CD4-positive, alpha-beta T cell treated with Interferon gamma for 1 hour (primary cell): ENCODE data around the gene MRPS31.
"Not testable (repeated sequence)": the region's sequence is repeated elsewhere in the genome, so short reads cannot be mapped to it uniquely, and the experiment has no call there.

Experiments
- DNase-seq: peaks from one replicate; pipeline ENCODE4 v3.0.0-alpha.2; 2020

MRPS31 gene

DNA sequence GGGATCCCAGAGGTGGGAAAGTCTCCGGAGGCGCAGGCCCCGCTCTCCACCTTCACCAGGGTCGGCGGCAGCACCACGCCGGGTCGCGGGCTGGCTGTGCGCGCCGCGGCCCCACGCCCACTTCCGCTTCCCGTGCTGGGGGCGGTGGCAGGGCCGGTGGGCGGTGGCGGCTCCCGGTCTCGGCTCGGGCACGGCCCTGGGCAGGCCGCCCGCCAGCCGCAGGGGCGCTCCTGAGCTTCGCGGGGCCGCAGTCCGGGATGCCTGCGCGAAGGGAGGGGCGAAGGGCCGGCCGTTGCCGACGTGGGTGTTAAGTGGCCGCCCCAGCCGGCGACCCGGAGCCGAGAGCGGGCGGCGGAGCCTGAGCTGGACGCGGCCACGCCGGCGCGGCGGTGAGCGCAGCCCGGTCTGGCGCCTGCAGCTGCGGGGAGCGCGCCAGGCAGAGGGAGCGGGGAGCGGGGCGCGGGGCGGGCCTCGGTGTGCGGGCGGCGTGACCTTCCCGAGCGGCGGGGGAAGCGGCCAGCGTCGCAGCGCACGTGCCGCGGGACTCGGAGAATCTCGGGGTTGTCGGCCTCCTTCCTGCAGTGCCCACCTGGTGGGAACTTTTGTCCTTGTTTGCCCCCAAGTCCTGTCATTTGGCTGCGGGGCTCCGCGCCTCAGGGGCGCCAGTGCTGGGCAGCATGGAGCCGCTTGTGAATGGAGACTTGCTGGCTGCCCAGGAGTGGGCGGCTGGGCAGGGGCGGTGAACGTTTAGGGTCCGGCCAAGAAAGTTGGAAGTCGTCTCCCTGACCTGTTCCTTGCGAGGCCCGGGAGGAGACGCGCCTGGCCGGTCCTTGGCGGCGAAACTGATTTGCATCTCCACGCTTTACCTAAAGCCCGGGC is 18.5 kb upstream of the MRPS31 start, which contains the start of gene SLC25A15:
Gene SLC25A15 (plus strand): TSS at position 337 of the 879 bp plus-strand sequence. CDS start 3,616 bp downstream, outside the sequence.
- peak; percentile 66 for DNase-seq

DNA sequence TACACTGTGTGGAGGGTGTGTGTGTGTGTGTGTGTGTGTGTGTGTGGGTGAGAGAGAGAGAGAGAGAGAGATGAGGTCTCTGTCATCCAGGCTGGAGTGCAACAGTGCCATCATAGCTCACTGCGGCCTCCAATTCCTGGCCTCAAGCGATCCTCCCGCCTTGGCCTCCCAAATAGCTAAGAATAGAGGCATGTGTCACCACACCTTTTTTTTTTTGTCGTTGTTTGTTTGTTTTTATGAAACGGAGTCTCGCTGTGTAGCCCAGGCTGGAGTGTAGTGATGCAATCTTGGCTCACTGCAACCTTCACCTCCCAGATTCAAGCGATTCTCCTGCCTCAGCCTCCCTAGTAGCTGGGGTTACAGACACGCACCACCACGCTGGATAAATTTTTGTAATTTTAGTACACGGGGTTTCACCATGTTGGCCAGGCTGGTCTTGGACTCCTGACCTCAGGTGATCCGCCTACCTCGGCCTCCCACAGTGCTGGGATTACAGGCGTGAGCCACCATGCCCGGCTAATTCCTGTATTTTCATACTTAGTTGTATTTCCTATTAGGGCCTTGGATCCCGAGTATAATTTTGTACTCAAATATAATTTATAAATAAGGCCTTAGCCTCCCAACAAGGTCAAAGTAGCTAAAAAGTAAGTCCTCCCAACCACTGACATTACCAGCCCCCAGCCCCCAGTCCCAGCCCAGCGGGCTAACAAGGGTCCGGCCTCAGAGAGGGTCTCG is 17.7 kb upstream of the MRPS31 start:
- not testable (repeated sequence) for DNase-seq

DNA sequence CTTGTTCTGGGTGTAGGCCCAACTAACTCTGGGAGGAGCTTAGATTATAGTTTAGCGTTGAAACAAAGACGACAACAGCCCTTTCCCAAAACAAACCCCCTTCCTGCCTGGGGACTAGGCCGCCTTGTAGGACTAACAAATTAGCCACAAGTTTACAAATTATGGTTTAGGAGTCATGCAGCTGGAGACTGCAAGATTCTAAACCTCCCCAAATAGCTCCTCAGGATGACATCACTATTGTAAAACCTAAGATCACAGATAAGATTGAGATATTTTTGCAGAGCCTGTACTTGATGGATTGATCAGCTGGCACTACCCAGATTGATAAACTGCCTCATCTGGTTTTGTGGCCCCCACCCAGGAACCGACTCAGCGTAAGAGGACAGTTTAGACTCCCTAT is 16.1 kb upstream of the MRPS31 start:
- DNase-seq: no peak

DNA sequence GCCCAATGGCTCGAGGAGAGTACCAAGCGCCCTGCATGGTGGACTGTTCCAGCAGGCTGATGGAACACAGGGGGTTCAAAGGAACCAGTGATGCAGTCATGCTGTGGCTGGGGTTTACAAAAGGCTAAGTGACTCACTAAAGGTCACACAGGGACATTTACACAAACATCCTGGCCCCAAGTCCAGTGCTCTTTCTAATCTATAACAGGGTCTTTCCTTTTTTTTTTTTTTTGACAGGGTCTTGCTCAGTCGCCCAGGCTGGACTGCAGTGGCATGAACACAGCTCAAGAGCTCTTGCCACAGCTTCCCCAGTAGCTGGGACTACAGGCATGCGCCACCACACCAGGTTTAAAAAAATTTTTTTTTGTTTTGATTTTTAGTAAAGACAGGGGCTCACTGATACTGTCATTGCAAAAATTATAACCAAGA is 15.6 kb upstream of the MRPS31 start:
- no peak for DNase-seq

DNA sequence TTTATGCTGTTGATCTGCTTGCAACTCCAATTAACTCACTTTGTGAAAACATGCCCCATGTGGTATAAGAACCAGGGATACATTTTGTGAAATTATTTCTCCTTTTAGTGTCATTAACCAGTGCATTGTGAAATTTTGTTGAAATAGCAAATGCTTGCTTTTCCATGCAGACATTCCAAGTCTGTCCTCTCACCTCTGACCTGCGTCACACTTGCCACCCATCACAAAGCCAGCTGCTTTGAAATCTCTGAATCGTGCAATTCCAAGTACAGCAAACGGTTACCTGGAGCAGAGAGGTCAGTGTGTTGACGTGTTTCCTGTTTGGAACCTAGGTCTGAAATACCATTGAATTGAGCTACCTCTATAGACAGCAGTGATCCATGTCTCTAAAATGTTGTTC is 13.6 kb upstream of the MRPS31 start:
- DNase-seq: no peak

DNA sequence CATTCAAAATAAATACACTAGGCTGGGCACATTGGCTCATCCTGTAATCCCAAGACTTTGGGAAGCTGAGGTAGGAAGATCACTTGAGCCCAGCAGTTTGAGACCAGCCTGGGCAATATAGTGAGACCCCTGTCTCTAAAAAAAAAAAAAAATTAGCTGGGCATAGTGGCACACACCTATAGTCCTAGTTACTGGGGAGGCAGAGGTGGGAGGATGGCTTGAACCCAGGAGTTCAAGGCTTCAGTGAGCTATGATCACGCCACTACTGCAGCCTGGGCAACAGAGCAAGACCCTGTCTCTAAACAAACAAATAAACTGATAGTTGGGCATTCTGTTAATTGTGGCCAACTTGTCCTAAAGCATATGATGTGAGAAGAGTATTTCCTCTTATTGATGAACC is 12.0 kb upstream of the MRPS31 start:
- not testable (repeated sequence) for DNase-seq

DNA sequence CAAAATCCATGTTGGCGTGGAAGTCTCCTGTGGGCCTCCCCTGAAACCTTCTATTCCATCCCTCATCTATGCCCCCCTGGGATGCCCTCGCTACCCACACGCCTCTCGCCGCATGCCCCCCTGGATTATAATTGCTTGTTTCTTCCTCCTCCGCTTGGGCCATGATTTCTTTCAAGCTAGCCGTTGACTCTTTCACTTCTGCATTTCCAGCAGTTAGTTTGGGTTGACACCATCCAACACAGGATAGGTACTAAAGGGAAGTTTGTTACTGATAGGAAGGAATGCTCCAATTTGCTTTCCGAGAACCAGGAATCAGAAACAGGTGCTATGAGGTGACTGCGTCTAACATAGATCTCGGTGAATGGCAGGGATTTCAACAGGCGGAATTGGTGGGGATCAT is 10.7 kb upstream of the MRPS31 start:
- no peak for DNase-seq

DNA sequence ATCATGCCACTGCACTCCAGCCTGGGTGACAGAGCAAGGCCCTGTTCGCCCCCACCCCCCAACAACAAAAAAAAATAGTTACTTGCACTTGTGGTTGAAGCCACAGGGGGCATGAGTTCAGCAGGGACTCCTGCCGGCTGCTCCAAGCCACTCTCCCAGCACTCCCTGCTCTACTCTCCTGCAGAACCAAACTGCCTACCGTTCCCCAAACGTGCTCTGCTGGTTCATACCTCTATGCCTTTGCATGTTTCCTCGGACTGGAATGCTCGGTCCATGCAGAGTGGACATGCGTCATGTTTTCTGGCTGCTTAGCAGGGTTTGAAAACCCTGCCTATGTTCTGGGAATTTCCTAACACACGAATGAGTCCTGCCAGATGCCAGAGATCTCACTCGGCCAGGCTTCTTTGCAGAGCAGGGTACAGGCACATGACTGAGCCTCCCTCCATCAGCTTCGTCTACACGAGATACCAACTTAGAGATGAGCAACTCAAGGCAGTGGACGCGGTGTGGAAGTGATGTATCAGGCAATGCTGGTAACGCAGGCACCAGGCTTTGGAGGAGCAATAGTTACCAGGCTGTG is 9.9 kb upstream of the MRPS31 start:
- no peak for DNase-seq

DNA sequence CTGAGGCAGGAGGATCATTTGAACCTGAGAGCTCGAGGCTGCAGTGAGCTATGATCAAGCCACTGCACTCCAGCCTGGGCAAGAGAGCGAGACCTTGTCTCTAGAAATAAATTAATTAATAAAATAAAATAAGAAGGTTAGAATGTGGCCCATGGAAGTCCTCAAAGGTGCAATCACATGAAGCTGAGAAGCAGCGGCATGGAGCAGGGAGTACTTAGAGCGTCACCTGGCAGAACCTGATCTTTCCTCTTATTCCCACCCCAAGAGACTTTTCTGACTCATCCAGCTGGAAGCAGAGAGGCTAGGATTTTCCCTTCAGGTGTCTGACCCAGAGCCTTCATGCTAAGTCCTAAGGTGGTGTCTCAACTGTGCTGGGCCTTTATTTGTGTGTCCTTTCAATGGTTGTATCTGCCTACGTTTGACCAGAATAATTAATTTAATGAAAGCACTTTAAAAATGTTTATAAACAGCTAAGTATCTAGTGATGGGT is 8.9 kb upstream of the MRPS31 start:
- DNase-seq: no peak

DNA sequence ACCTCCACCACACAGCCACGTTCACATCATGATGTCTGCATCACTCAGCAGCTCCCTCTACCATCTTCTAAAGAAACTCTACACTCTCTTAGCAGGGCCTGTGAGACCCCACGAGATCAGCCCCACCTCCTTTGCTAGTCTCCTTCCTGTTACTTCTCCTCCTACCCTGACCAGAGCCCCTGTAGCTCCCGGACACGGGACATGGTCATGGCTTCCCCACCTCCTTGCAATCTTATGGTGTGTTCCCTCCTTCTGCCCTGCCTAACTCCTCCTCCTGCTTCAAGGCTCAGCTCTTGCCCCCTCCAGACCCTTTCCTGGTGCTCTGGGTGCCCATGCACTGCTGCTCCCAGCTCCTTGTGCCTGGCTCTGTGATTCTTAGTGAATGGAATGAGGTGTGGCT is 8.1 kb upstream of the MRPS31 start:
- no peak for DNase-seq

DNA sequence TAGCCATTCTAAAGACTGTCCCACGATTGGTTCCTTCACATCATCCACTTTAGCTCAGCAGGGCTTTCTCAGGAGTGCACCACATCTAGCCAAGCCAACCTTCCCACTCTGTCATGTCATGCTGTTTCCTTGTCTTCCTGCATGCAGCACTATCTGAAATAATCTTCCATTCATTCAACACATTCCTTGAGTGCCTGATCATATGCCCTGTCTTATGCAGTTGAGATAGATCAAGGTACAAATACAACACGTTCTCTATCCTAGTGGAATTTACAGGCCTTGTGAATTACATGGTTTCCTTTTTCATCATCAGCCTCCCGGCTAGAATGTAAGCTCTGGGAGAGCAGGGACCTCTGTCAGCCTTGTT is 6.8 kb upstream of the MRPS31 start:
- no peak for DNase-seq

DNA sequence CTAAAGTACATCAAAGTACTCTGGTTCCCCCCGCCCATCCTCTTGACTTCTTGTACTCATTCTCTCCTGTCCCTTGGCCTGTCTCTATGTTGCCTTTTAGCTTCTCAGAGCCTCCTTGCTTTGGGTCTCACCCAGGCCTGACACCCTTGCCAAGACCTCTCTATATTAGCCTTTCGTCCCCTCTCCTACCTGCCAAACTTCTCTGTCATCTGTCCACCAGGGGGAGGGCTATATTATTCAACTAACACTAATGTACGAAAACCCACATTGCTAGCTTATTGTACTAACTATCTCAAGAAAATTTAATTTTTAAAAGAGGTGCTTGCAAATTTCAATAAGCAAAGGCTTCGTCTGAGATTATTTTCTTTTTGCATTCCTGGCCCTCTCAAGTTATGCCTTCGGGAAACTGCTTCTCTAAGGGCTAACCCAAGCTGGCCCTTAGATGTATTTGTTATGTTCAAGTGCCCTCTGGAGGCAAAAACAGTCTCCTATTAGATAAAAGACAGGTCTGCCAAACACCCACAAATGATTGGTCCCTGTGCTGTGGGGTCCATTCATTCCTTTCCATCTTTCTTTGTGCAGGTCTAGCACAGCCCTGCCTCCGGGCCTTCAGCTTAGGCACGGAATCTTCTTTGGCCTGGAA is 6.3 kb upstream of the MRPS31 start:
- DNase-seq: peak; percentile 25

DNA sequence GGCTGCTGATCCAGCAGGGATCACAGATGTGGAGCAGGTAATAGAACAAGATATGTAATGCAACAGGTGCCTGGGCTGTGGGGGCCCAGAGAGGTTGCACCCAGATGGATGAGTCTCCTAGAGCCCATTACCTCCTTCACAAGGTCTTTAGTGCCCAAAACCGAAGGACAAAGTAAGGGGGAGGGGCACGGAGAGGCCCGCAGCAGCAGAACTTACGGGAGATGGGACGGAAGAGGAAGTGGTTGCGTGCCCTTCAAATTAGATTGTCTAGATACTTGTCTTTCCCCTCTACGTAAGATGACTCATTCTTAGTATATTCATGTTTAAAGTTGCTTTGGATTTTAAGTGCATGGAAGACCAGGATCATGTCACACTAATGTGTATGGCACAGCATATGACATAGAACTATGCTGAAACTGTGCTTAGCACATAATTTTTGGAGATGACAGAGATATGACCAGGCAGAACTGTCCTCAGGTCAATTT is 5.7 kb upstream of the MRPS31 start:
- DNase-seq: peak; percentile 65

DNA sequence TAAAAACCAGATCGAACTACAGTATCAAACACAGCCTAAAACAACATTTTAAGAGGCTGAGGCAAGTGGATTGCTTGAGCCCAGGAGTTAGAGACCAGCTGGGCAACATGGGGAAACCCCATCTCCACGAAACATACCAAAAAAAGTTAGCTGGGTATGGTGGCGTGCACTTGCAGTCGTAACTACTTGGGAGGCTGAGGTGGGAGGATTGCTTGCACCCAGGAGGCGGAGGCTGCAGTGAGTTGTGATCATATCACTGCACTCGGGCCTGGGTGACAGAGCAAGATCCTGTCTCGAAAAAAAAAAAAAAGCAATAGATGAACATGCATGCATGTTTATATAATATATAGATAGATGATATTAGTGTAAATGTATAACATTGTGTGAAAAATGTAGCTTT is 5.2 kb upstream of the MRPS31 start:
- DNase-seq: no peak

DNA sequence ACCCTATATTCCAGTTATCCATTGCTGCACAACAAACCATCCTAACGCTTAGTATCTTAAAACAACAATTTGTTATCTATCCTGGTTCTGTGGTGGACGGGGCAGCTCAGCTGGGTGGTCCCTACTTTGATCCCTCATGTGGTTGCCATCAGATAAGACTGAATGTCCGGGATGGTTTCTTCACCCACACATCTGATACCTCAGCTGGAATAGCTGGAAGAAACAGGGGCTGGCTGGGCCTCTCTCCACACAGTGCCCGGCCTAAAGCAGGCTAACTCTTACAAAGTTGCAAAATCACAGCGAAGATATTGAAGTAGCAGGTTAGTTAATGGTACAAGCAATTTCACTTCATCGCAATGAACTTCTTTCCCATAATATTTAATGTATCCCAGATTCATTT is 3.7 kb upstream of the MRPS31 start:
- no peak for DNase-seq

DNA sequence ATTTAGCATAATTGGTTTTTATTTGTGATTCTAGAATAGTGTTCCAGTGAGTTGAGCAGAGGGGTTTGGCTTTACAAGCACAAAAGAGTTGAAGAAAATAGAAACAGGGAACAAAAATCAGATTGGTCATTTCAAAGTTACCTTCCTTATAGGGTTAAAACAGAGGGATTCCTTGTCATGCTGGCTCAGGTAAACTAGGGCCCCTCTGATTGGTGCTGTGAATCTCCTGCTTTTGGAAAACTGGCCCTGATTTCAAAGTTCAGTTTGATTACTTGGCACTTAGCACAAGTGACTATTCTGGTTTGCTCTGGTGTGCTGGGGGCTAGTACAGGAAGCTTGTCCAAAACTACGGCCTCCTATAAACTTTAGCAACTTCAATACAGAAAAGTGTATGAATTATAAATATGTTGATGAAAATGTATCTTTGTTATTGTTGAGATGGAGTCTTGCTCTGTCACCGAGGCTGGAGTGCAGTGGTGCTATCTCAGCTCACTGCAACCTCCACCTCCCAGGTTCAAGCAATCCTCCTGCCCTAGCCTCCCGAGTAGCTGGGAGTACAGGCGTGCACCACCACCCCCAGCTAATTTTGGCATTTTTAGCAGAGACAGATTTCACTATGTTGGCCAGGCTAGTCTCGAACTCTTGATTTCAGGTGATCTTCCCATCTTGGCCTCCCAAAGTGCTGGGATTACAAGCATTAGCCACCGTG is 1.9 kb upstream of the MRPS31 start:
- DNase-seq: no peak

DNA sequence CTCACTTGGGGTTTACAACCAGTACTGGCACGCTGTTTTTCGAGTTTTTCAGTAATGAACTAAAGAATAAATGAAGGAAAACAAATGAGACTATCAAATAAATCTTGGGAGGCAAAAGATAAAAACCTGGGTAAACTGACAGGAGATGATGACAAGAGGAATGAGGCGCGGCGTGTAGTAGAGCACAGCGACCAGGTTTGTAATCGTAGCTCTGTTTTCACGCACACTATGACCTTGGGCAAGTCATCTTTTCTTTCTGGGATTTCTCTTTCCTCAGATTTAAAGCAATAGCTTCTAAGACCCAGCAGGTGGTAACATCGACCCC is 419 bp downstream of the MRPS31 start:
- DNase-seq: no peak

DNA sequence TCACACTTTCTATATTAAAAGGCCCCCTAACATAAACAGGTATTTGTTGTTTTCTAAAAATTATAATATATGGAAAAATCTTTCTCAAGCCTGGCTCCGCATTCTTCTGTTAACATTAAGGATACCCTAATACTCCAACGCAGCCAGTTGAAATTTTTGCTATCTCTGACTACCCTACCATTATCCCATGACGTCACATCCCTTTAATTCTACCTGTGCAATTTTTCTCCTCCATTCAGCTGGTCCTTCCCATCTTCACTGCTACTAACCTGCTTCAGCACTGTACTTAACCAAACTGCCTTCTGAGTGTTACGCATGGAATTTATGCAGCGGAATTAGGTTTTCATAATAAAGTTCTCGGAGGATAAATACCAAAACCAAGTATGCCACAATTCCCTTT is 1.0 kb downstream of the MRPS31 start:
- DNase-seq: no peak

DNA sequence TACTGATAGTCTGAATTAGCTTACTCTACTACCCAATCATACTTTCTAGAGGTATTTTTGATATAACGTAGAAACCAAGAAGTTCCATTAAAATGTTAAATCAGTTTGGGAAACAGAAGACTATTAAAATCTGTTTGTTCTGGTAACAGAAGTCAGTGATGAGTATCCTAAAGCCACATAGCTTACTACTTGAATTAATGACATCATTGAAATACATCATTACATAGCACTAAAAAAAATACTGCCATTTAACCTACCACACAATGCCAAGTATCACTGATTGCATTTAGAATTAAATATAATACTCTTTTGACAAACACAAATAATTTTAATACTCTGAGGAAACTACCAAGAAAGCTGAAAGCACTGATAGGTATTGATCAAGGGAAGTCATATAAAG is 5.4 kb downstream of the MRPS31 start:
- no peak for DNase-seq

DNA sequence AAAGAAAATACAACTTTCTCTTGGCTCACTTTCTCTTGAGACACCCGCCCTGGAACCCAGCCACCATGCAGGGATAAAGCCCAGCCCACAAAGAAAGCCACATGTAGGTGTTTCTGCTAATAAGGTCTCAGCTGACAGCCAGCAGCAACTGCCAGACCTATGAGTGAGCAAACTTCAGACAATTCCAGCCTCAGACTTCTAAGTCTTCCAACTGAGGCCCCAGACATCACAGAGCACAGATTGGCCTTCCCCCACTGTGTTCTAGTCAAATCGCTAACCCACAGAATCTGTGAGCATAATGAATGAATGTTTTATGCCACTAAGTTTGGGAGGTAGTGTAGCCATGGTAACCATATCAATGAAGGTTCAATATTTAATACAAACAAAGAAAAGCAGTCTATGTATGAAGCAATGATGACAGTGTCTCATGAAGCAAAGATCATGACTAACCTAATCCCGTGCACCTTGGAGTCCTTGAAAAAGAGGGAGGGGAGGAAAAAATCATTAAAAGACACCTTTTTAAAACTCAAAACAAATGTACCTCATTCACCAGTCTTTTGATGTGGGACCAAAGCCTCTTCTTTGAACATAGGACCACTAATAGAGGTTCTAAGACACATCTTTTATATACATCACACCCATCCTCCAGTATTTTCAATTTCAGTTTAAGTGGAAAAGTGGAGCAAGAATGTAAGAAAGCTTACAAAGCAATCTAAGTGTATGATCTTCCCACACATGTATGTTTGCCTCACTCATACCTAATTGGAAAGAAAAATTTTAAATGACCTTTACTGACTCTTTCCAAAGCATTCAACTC is 6.2 kb downstream of the MRPS31 start:
- no peak for DNase-seq

DNA sequence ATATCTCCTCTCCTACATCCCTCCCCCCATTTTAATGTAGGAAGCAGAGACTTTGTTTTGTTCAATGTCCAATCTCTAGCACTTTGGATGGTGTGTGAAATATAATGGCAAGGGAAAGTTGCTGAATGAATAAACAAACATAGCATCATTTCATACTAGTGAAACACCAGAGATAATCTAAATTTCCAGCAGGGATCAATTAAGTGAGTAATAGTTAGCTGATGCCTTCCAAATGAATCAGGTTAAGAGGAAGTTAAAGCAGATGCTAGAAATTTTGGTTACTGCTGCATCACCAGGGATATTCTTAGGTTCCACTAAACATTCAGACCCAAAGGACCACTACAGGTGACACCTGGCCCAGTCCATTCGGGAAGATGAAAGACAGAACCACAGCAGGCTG is 8.1 kb downstream of the MRPS31 start:
- DNase-seq: no peak

DNA sequence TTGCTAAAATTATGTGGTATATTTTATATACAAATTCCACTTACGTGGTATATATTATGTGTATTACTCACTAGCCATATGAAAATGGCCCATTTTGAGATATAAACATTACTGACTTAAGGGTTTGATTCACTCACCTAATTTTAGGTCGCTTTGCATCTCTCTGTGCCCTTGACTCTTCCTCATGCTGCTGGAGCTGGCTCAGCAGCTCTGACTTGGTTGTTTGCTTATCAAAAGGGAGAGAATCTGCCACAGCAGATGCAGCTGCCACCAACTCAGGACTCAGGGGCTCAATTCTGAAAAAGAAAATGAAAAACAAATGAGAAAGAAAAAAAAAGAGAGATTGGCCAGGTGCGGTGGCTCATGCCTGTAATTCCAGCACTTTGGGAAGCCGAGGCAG is 12.2 kb downstream of the MRPS31 start:
- DNase-seq: no peak
